HuH-7 (cell line): ENCODE measurements around the gene NTN1.

Experiments used
- DNase-seq: peaks from one replicate; pipeline ENCODE4 v3.0.0; 2011; ENCODE audit warnings: low spot score

NTN1 gene

DNA sequence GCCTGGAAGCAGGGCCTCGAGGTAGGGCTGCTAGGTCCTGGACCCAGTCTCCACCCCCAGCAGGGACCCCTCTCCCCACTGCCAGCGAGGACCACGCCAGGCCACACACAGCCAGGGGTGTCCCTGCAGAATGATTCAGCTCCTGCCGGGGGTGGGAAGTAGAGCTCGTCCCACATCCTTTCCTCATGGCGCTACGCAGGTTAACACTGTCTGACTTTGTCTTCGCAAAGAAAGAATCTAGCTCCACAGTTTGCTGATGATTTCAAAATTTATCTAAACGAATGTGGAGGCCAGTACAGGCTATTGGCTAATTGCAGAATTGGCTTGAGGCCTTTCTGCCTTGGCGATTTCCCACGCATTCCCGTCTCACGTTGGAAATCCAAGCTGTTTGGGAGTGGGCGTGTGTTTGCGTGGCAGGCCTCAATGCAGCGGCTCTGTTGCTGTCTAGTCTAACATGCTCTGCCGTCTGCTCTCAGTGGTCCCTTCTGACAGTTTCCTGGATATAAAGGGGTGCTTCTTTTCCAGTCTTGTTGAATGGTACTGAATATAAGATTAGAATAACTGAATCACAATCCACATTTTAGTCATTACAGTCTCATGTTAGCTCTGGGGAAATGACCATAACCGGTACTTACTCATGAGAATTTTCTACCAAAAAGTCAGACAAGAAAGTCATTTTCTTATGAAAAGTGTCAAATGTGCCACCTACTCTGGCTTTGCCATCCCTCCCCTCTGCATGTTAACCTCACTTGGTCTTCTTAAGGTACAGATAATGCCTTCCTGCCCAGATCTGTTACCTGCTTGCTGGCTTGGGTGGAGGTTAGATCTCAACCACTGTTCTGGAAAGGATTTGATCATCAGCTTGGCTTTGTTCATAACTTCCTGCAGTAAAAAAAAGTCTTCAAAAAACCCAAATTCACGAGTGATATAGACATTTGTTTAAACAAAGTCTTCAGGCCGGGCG lies 252.4 kb downstream of the NTN1 start:
- DNase-seq: no peak

DNA sequence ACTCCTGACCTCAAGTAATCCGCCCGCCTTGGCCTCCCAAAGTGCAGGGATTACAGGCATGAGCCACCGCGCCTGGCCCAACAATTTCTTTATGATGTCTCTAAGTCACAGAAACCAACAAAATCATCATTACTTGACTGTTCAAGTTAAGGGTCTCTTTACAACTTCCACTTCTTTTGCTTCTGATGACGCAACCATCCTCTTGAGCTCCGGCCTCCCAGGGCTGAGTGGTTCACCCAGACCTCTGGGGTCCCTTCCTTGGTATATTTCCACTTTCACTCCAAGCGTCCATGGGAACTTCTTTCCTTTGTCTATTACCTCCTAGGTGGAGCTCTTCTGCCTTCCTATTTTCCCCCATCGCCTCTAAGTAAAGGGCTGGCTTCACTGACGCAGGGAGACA lies 253.7 kb downstream of the NTN1 start:
- no peak for DNase-seq

DNA sequence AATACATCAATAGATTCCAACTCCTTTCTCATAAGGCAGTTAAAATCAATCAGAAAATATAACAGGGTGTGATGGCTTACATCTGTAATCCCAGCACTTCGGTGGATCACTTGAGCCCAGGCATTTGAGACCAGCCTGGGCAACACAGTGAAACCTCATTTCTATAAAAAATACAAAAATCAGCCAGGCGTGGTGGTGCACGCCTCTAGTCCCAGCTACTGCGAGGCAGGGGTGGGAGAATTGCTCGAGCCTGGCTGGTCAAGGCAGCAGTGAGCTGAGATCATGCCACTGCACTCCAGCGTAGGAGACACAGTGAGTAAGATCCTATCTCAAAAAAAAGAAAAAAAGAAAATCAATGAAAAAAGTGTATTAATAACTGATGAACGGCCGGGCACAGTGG lies 258.6 kb downstream of the NTN1 start:
- DNase-seq: no peak

DNA sequence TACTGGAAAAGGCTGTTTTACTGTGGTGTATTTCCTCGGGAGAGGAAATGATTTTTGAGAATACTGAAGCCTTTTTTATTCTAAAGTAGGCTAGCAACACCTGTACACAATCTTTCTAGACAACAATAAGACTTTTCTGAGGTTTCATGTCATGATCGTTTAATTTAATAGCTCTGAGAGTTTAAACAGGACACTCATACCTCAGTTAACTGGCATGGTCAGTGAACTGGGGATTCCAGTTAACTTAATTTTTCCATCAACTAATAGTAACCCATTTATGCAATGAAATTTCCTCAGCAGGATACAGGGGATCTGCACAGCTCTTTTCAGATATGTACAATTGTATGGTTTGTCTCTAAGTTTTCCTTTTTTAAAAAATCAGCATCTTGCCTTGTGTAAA lies 262.6 kb downstream of the NTN1 start:
- no peak for DNase-seq

DNA sequence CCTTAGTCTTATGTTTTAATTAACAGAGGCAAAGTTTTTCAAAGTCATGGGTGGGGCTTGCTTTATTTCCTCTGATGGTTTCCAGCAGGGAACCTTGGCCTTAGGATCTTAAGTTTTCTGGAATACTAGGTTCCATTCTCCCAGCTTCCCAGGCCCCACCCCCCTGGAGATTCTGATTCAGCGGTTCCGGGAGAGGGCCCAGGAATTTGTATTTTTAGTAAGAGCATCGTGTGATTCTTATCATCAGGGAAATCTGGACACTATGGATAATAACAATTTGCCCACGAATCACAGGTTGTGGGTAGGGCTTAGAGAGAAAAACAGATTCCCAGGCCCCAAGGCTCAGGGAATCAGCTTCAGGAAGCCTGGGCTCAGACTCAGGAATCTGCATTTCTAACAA lies 263.6 kb downstream of the NTN1 start:
- no peak for DNase-seq

DNA sequence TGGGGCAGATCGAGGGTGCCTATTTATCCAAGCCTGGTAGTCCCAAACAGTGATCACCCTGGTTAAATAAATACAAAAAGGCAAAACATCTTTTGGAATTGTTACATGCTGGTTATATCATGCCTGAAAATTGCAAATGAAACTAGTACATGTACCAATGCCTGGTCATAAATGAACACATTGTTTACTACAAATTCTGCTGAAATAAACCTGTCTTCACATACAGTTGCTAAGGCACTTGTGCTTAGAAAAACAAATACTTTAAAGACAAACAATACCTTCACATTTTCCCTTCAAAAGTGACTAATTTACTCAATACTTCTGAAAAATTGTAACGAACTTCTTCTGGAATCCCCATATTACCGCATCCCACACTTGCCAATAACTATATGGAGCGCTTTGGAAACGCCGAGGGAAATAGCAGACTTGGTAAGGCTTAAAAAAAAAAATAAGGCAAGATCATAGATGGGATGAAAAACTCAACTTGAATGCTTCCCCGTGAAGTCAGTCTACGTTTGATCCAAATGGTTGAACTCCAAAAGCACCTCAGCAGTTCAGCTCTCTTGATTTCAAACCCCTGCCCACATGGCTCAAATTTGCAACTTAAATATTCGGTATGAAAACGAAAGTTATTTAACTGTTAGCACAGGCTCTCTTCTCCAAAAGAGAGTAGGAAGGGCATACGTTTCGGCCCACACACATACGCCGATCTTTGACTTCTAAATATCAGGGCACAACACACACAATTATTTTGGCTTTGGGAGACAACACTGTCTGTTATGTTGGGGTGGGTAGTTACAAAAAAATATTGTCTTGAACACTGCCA lies 264.5 kb downstream of the NTN1 start:
- DNase-seq: no peak

DNA sequence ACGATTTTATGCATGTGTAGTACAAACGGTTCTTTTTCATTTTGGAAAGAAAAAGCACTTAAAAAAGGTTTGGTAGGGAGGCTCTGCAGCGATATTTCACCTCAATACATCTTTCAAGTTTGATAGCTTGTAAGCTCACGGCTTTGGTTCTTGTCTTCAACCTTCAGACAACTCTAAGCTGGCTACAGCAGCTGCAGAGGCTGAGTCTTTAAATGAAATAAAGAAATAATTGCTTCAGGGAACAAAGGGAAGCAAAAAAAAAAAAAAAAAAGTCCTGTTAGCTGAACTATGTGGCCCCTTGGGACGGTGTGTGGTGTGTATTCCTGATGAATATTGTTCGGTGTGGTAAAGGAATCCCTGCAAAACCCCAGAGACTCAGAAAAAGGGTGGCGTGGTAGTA lies 265.1 kb downstream of the NTN1 start:
- no peak for DNase-seq

DNA sequence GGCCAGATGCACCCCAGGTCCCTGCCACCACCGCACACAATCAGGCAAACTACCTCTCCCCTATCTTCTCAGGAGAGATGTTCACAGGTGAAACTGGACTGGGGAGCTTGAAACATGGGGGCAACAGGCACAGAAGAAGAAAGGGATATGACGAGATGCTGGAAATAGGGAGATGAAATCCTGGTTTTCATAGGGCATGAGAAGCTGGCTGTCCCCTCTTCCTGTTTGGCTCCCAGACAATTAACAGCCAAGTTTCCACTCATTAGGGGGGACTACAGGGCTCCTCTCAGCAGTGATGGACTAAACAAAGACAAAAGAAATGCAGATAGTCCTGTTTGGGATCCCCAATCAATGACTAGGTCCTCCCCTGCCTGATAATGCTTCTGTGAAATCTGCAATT lies 266.0 kb downstream of the NTN1 start:
- DNase-seq: no peak

DNA sequence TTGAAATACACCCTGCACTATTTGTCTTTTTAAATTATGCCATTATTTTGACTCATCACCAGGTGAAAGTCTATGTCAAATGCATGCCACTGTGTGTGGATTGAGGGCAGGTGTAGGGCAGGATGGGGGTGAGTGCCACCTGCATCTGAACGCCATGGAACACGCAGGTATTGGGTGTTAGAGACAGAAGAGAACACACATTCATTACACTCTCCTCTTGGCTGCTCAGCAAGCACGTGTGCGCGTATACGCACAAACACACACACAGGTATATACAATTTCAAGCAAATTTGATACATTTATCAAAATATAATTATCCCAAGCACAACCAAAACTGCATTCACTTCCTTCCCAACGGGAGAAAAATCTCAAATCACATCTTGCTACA lies 268.9 kb downstream of the NTN1 start:
- no peak for DNase-seq

DNA sequence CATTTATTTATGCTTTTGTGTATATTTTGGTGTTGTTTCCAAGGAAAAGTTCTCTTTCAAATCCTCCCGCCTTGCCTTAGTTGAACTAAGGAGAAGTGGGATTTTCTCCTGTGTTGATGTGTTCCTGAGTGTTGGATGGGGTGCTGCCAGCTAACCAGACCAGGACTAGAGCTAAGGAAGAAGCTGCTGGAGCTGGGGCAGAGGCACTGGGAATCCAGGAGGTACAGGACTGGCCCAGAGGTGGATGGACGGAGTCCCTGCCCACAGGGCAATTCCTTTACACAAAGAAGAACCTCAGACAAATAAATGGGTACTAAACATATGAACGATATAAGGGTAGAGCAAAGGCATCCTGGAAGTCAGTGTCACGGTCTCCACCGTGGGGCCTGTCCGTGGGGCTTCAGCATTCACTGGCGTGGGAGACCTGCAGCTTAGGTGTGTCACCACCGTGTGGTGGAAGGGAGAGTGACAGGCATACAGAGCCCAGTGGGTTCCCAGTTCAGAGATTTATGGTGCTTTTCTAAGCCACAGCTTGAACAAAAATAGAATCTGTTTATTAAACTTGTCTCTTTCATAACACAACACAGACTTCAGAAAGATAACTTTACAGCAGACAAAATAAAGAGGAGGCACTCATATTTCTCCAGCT lies 270.7 kb downstream of the NTN1 start:
- peak; percentile 42 for DNase-seq

DNA sequence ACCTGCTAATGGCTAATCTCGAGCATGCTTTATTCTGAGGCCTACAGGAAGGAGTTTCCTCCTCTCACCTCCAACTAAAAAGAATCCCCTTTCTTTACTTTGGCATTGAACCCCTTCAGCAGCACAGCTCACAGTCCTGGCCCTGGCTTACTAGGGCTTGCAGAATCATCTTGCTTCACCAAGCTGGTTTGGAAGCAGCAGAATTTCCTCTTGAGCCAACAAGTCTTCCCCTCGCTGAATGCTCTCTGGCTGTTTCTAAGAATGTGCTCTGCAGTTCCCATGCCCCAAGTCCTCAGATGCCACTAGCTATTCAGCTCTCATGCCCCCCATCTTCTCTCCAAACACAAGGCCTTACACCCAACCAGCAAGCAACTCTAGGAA lies 271.2 kb downstream of the NTN1 start:
- no peak for DNase-seq
